Keratinocyte (primary cell): ENCODE measurements around the gene DDAH2. TPM values are rescaled to one million over a fixed set of nuclear protein-coding genes. Genes with fewer than 3 reads are reported as not detected.

Source experiments
- DNase-seq: peaks from one replicate; pipeline ENCODE4 v3.0.0-alpha.2; 2011; ENCODE audit warnings: low read depth, missing footprints, low spot score
- FAIRE-seq: peaks from 2 replicates; lab custom pipeline; 2011; peaks lifted over from hg19 to GRCh38; lab: Jason Lieb, UNC
- H2AFZ ChIP-seq: 2 replicates; pipeline ENCODE4 v1.6.0; 2012; ENCODE audit warnings: low read length, control low read depth, inconsistent platforms; ENCODE audit not compliant: control insufficient read depth
- H3K27ac ChIP-seq: 2 replicates; pipeline ENCODE4 v1.5.1; 2011; ENCODE audit warnings: low read length; ENCODE audit not compliant: control insufficient read depth, insufficient read depth
- H3K27me3 ChIP-seq: 3 replicates; pipeline ENCODE4 v1.6.0; 2011; ENCODE audit warnings: low read length; ENCODE audit not compliant: control insufficient read depth, insufficient read depth; ENCODE audit errors: extremely low read depth
- H3K36me3 ChIP-seq, 2 experiments: 2 replicates in 1 of 2; 3 replicates in 1 of 2; pipeline ENCODE4 v1.5.1; 2011; ENCODE audit warnings: low read length in 2 of 2, mild to moderate bottlenecking in 1 of 2; ENCODE audit not compliant: control insufficient read depth in 2 of 2, insufficient read depth in 2 of 2; ENCODE audit errors: extremely low read depth in 1 of 2
- H3K4me1 ChIP-seq: 3 replicates; pipeline ENCODE4 v1.5.1; 2011; ENCODE audit warnings: low read length; ENCODE audit not compliant: control insufficient read depth, insufficient read depth; ENCODE audit errors: extremely low read depth
- H3K4me2 ChIP-seq: 3 replicates; pipeline ENCODE4 v1.6.0; 2011; ENCODE audit warnings: low read depth, low read length; ENCODE audit not compliant: control insufficient read depth, insufficient read depth; ENCODE audit errors: extremely low read depth
- H3K4me3 ChIP-seq, 3 experiments: fragments of 200-600 bp in 1 of 3; sonication (generic) in 1 of 3; 2 replicates in 2 of 3; 3 replicates in 1 of 3; pipeline ENCODE4 v1.5.1; 2011 to 2016; ENCODE audit warnings: low read length in 3 of 3, mild to moderate bottlenecking in 3 of 3, control low read depth in 2 of 3, inconsistent platforms in 1 of 3, low read depth in 1 of 3, mixed read lengths in 1 of 3, mixed run types in 1 of 3, moderate library complexity in 1 of 3; ENCODE audit not compliant: control insufficient read depth in 2 of 3, insufficient read depth in 2 of 3; ENCODE audit errors: extremely low read depth in 1 of 3
- H3K79me2 ChIP-seq: 2 replicates; pipeline ENCODE4 v1.6.0; 2012; ENCODE audit warnings: low read length; ENCODE audit not compliant: control insufficient read depth, insufficient read depth
- H3K9ac ChIP-seq: 3 replicates; pipeline ENCODE4 v1.6.0; 2011; ENCODE audit warnings: low read length; ENCODE audit not compliant: control insufficient read depth, insufficient read depth; ENCODE audit errors: extremely low read depth
- H3K9me1 ChIP-seq: 3 replicates; pipeline ENCODE4 v1.6.0; 2011; ENCODE audit warnings: low read length; ENCODE audit not compliant: control insufficient read depth, insufficient read depth; ENCODE audit errors: extremely low read depth
- H3K9me3 ChIP-seq: 2 replicates; pipeline ENCODE4 v1.5.1; 2012; ENCODE audit warnings: low read depth, low read length; ENCODE audit not compliant: control insufficient read depth
- H4K20me1 ChIP-seq: 3 replicates; pipeline ENCODE4 v1.6.0; 2011; ENCODE audit warnings: low read length; ENCODE audit not compliant: control insufficient read depth, insufficient read depth; ENCODE audit errors: extremely low read depth
- CTCF ChIP-seq, 3 experiments: IDR thresholded peaks in 1 of 3; conservative IDR thresholded peaks in 1 of 3; optimal IDR thresholded peaks in 1 of 3; 2 replicates in 2 of 3; 3 replicates in 1 of 3; pipeline versions ENCODE3 to v1.5.1; 2011; ENCODE audit warnings: low read length in 3 of 3, mild to moderate bottlenecking in 3 of 3, moderate library complexity in 2 of 3, control low read depth in 1 of 3, inconsistent platforms in 1 of 3; ENCODE audit not compliant: insufficient read depth in 2 of 3; ENCODE audit errors: extremely low read depth in 1 of 3
- EZH2 ChIP-seq: IDR thresholded peaks from one replicate; pipeline ENCODE4 v1.6.1; 2012; ENCODE audit warnings: inconsistent platforms, mild to moderate bottlenecking, low read length, moderate library complexity
- dilution Hi-C: fragments of 300-500 bp; cut with MboI; formaldehyde crosslinking; loops from one replicate; pipeline ENCODE4 v1.7.0; 2020; ENCODE audit warnings: low sequenced_read_pairs; ENCODE audit not compliant: extremely low pct_ligation_motif_present
- polyA plus RNA-seq, 5 experiments: library from polyadenylated mRNA; depleted of rRNA in 3 of 5; stranded (reverse) in 3 of 5; stranded (forward) in 1 of 5; unstranded in 1 of 5; fragments of >200 nt; gene quantifications; 1 replicate in 1 of 5; 2 replicates in 3 of 5; 3 replicates in 1 of 5; pipeline versions ENCODE4 v1.2.1 to v1.2.3, GENCODE V29; 2011 to 2012; ENCODE audit warnings: missing spikeins in 2 of 5, low read depth in 1 of 5, low replicate concordance in 1 of 5

The DDAH2 gene
- polyA plus RNA-seq, 1 donor (not counting 4 experiments of a cell fraction or from before 2014, with no cell fraction given), result 3.0 TPM

- DNase-seq (no peak), FAIRE-seq (no peak)
- Histone ChIP-seq H3K4me1 (peaks cover 22% of the 10 kb centered on the region), H3K4me2 (peak overlapping the region; percentile 54), H3K36me3 (peaks cover 17 to 25% of the 10 kb centered on the region in 2 experiments), H3K9me3 (no peaks in the 10 kb centered on the region), H3K79me2 (no peaks in the 10 kb centered on the region), H4K20me1 (no peaks in the 10 kb centered on the region), H3K9ac (peak overlapping the region; percentile 22), H3K27me3 (no peaks in the 10 kb centered on the region), H3K27ac (peak overlapping the region; percentile 46), H3K4me3 (peak overlapping the region in 1 of 3 experiments; percentile 25), H2AFZ (no peak overlapping the region), H3K9me1 (no peaks in the 10 kb centered on the region)
- dilution Hi-C loops, result no loop called here
- no peak for TF ChIP-seq CTCF (optimal IDR thresholded peaks at IDR 0.05 in 1 of 3, IDR thresholded peaks at IDR 0.05 in 1 of 3, conservative IDR thresholded peaks at IDR 0.05 in 1 of 3; ENCODE audit: extremely low read depth in 1 of 3, insufficient read depth in 2 of 3, low read length in 3 of 3)
- TF ChIP-seq EZH2, result no peak
Observed at GRCh38 chr6:31776485-31776988, 47.4 kb upstream of the DDAH2 start.

- H3K79me2 ChIP-seq, result no peaks in the 10 kb centered on the region
- no peak overlapping the region for H3K27ac ChIP-seq
- DNase-seq (no peak), FAIRE-seq (no peak)
- dilution Hi-C loops, result no loop called here
- peaks cover 13 to 20% of the 10 kb centered on the region in 2 experiments for H3K36me3 ChIP-seq
- no peaks in the 10 kb centered on the region for H4K20me1 ChIP-seq
- H3K4me3 ChIP-seq, result no peak overlapping the region
- TF ChIP-seq EZH2, result no peak
- no peak for TF ChIP-seq CTCF (optimal IDR thresholded peaks at IDR 0.05 in 1 of 3, IDR thresholded peaks at IDR 0.05 in 1 of 3, conservative IDR thresholded peaks at IDR 0.05 in 1 of 3; ENCODE audit: extremely low read depth in 1 of 3, insufficient read depth in 2 of 3, low read length in 3 of 3)
- H3K9me3 ChIP-seq, result no peaks in the 10 kb centered on the region
- peaks cover 25% of the 10 kb centered on the region for H3K4me1 ChIP-seq
- H3K9ac ChIP-seq, result no peak overlapping the region
- H3K4me2 ChIP-seq, result no peak overlapping the region
- H2AFZ ChIP-seq, result no peak overlapping the region
- H3K9me1 ChIP-seq, result no peaks in the 10 kb centered on the region
- no peaks in the 10 kb centered on the region for H3K27me3 ChIP-seq
Observed at GRCh38 chr6:31775633-31776484, 46.8 kb upstream of the DDAH2 start.
